Coronary artery (tissue), 2 donors: ENCODE results near the gene MAST4.

ENCODE experiments used
- DNase-seq: peaks from one replicate; pipeline ENCODE4 v3.0.0-alpha.2; 2017; ENCODE audit warnings: low spot score
- H3K27ac ChIP-seq, 2 donors: fragments of 200-600 bp; sonication (generic); one replicate each; pipeline ENCODE4 v1.5.1; 2016 to 2019
- H3K4me3 ChIP-seq: fragments of 200-600 bp; sonication (generic); 2 replicates; pipeline ENCODE4 v1.5.1; 2016; ENCODE audit warnings: mild to moderate bottlenecking, moderate library complexity
- CTCF ChIP-seq: fragments of 200-600 bp; sonication (generic); IDR thresholded peaks from one replicate; pipeline ENCODE4 v1.5.1; 2019; ENCODE audit warnings: antibody characterized with exemption

The MAST4 gene

GRCh38 chr5:67047160-67047559, 451.0 kb downstream of the MAST4 start:
- no peak for DNase-seq

GRCh38 chr5:67047616-67048015, 451.4 kb downstream of the MAST4 start:
- DNase-seq, result no peak
- H3K27ac ChIP-seq, result no peak overlapping the region
- no peak overlapping the region for H3K4me3 ChIP-seq
- no peak for TF ChIP-seq CTCF

More at GRCh38 chr5:67047160-67047559, 451.0 kb downstream of the MAST4 start:
- no peak for TF ChIP-seq CTCF
- Histone ChIP-seq H3K4me3 (no peak overlapping the region), H3K27ac (no peak overlapping the region)

- Histone ChIP-seq H3K4me3 (no peak overlapping the region), H3K27ac (no peak overlapping the region)
- TF ChIP-seq CTCF, result no peak
- no peak for DNase-seq
Measured at GRCh38 chr5:67050125-67050524, 453.9 kb downstream of the MAST4 start.

GRCh38 chr5:67050635-67051034, 454.4 kb downstream of the MAST4 start:
- H3K27ac ChIP-seq, result no peak overlapping the region
- DNase-seq, result no peak
- no peak for TF ChIP-seq CTCF
- H3K4me3 ChIP-seq, result no peak overlapping the region

GRCh38 chr5:67051164-67051563, 455.0 kb downstream of the MAST4 start:
- H3K27ac ChIP-seq, result no peak overlapping the region
- no peak for DNase-seq
- no peak overlapping the region for H3K4me3 ChIP-seq
- no peak for TF ChIP-seq CTCF

- Histone ChIP-seq H3K4me3 (no peak overlapping the region), H3K27ac (no peak overlapping the region)
- no peak for DNase-seq
- no peak for TF ChIP-seq CTCF
Measured at GRCh38 chr5:67052034-67052433, 455.8 kb downstream of the MAST4 start.

- Histone ChIP-seq H3K27ac (no peak overlapping the region), H3K4me3 (no peak overlapping the region)
- DNase-seq, result no peak
- no peak for TF ChIP-seq CTCF
Measured at GRCh38 chr5:67053229-67053628, 457.0 kb downstream of the MAST4 start.
